GM21423 (cell line): Measurements from ENCODE around the gene CFAP53.

ENCODE experiments used
- ATAC-seq: cut with Tn5 transposase; IDR thresholded peaks from one replicate; pipeline ENCODE4 v1.9.1; 2021; ENCODE audit warnings: mild to moderate bottlenecking, moderate library complexity; ENCODE audit not compliant: unreplicated experiment

Gene CFAP53

DNA sequence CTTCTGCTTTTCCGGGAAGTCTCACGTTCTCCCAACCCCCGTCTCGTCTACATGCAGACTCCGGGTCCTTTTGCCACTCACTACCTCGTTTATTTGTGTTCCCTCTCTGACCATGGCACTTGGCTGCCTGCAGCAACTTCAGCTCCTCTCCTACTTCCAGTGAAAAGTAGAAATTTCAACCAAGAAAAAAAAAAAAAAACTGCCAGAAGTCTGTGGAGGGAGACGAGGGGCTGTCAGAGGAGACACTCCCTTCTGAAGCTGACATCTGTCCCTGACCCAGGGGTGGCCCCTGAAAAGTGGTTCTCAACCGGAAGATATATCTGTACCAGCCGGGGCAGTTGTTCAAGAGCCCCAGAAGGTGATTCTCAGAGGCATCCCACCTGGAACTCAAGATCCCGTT, 70.6 kb downstream of the CFAP53 start:
- ATAC-seq = no peak

- ATAC-seq = peak; percentile 53
Measured at GRCh38 chr18:50194631-50195532, 71.4 kb downstream of the CFAP53 start, which contains the start of gene MYO5B. Gene MYO5B (minus strand): TSS chr18:50195147. CDS start chr18:50194793, 354 bp downstream.

DNA sequence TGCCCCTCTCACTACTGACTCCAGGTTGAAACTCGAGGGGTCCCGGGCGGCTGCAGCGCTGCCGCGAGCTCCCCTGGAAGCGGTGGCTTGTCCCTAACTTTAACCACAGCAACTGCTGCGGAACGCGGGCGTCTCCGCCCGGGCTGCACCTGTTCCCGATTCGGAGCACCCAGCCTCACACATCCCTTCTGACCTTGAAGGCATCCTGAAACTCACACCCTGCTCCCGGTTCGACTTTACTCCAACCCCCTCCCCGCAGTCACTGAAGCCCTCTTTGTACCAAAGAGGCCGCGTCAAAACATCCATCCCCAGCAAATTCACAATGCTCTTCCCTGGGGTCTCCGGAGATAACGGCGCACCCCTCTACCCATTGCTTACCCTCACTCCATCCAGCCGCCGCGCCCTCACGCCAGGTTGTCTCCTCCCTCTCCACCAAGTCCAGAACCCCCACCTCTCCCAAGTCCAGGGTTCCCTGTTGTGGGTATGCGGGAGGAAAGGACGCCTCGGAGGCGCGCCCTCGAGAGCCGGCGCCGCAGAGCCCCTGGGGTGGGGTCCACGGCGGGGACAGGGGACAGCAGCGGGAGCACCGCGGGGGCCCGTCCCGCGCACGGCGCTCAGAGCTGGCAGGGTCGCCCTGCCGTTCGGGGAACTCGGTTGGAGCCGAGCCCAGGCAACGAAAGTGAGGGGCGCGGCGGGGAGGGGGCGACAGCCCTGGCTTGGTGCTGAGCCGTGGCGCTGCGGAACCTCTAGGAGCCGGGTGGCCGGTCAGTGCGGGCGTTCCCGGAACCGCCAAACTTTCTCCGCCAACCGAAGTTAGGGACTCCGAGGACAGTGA, 72.3 kb downstream of the CFAP53 start:
- ATAC-seq = no peak

GRCh38 chr18:50192995-50193795, 73.1 kb downstream of the CFAP53 start:
- ATAC-seq = no peak

DNA sequence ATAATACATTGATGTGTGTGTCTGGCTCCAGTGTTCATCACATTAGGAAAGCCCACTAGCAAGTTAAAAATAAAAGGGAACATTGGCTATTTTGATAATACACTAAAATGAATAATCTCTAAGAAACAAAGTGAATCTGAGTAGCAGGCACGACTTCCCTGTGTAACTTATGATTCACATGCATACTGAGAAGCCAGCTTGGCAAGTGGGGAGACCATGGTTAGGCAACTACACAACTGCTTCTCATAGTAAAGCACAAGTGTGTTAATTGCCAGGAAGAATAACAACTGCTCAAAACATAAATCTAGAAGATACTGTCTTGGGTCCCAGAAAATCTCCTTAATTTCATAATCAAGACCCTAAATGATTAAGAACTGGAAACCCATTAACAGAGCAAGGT, 75.4 kb downstream of the CFAP53 start:
- ATAC-seq = no peak

DNA sequence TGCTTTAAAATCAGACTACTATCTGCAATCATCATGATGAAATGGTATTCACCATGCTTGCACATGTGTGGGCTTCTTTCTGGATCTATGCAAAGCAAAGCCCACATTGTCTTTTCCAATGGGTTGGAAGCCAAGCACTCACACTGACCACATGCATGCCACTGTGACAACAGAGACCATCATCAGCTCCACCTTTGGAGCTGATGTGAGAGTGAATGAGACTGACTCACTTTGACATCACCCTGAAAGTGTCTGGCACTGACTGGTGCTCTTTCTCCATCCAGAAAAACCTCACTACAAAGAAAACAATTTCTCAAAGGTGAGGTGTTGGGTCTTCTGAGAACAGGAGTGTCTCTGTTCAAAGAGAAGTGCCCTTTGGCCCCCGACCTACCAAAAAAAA, 76.1 kb downstream of the CFAP53 start:
- ATAC-seq = no peak

DNA sequence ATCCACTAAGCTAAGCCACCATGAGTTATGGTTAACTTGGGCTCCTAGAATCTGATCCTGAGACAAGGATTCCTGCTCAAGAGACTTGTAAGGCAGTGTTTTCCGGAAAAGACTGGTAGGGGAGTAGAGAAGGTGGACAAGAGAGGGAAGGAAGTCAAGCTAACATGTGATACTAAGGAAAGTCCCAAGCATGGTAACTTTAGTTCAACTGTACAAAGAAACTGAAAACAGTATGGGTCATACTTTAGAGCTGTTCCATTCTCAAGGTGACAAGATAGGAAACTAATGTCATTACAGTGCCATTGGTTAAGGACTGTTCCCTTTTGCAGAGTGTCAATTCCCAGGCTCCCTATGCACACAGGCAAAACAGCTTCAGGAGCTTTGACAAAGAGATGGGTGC, 77.1 kb downstream of the CFAP53 start:
- ATAC-seq = peak; percentile 51

DNA sequence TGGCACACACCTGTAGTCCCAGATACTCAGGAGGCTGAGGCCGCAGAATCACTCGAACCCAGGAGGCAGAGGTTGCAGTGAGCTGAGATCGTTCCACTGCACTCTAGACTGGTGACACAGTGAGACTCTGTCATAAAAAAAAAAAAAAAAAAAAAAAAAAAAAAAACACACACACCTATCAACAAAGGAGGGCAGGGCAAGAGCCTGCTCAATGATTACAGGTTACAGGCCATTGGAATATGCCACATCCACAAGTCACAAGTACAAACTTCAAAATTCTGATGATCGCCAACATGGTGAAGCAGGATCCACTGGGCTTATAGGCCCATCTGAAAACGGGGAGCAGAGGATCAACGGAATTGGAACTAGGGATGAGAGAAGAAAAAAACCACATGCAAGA, 77.6 kb downstream of the CFAP53 start:
- no peak for ATAC-seq

- no peak for ATAC-seq
Measured at GRCh38 chr18:50187659-50188058, 78.6 kb downstream of the CFAP53 start.

DNA sequence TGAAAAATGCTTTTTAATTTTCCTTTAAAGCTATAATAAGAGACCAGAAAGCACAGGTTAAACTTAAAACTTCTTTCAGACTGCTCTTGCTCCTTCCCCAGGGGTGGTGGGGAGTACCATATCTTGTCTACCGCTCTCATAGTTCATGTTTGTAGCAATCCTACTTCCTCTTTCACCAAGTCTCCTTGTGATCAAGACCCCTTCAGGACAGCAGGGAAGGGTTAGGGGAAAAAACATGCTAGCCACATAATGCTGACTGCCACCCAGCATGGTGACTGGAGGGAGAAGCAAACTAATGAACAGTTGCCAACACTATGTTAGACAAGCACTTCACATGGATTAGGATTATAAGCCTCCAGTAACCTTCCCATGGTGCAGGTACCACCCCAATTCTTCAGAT, 79.9 kb downstream of the CFAP53 start:
- no peak for ATAC-seq

GRCh38 chr18:50183556-50183955, 82.7 kb downstream of the CFAP53 start:
- no peak for ATAC-seq

DNA sequence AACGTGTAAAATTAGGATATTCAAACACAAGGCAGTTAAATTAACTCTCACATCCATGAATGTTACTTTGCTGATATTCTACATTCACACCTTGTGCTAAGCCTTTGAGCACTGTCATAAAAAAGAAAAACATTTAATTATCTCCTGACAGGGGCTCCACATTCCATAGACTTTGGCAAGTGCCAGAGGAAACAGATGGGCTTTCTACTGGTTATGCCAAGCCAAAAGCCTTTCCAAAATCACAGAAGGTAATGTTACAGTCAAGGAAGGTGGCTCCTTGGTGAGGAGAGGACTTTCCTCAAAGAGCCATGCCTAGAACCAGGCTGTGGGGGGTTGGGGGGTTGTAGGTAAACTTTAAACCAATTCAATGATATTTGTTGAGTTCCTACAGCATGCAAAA, 83.8 kb downstream of the CFAP53 start:
- ATAC-seq = no peak

DNA sequence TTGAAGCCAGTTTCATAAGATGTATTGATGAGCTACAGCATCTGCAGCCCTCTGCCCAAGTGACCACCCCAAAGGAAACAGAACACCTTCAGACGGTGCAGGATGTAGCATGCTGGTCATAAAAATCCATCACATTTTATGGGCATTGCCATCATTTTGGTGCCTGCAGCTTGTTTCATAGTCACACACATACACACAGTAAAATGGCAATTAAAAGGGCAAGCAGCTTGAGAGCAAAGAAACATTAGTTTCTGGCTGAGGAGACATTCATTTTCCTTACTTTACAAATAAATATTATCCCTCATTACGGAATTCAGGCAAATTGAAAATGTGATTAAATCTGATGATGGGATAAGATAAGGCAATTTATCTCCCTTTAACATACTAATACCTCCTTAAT, 84.7 kb downstream of the CFAP53 start:
- no peak for ATAC-seq

- no peak for ATAC-seq
Measured at GRCh38 chr18:50179465-50179864, 86.8 kb downstream of the CFAP53 start.

DNA sequence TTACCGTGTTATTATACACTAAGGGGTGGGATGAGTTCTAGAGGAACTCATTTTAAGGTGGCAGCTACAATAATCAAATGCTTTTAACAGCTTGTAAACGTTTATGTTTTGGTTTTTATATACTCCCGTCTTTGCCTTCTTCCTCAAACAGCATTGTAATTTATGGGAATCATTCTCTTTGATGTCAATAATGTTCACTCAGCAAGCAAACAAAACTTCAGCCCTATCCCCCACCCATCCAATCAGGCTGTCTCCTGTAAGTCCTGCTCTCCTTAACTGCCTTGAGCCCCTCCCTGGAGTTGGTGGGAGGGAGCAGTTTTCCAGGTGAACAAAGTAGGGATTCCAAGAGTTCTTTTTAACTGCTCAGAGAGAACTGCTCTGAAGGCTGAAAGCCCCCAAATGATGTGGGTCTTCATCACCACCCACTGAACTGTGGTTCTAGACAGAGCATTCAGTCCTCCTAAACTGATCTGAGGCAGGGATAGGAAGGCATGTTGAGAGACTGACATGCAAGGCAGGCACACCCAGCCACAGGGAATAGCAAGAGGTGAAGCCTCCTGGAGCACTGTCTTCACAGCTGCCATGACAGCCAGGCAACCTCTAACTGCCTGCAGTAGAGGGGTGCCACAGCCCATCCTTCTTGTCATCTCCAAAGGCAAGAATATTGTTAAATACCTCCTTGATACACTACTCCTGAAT, 88.9 kb downstream of the CFAP53 start:
- no peak for ATAC-seq
